ENCODE data around the gene SORCS3.
A peak's percentile ranks its signal among the peaks of the same experiment; 100 is the strongest.

GRCh38 chr10:104732222-104732621 lies 91.1 kb downstream of the SORCS3 start:
- TF ChIP-seq POLR2AphosphoS5 (IDR thresholded peaks at IDR 0.05) (peak in 3 of 4 donors; percentile 28 to 73 (median 32)), EP300 (IDR thresholded peaks at IDR 0.05) (peak; percentile 4 to 95 (median 68)), CTCF (IDR thresholded peaks at IDR 0.05) (no peak)

Measured in sigmoid colon (tissue), 4 donors.